ENCODE data around the gene BICRAL.
A peak's percentile ranks its signal among the peaks of the same experiment; 100 is the strongest.

- peak in 1 of 4 experiments; percentile 18 for TF ChIP-seq CTCF (IDR thresholded peaks at IDR 0.05)
- no peak for TF ChIP-seq POLR2A (IDR thresholded peaks at IDR 0.05)
Measured at GRCh38 chr6:42783876-42784642, 2.2 kb downstream of the BICRAL start.

Data from prostate gland (tissue), 2 donors.